Measurements from ENCODE around the gene UBR7.

- no peak for TF ChIP-seq CTCF (conservative IDR thresholded peaks at IDR 0.05; ENCODE audit: low read depth in 2 of 2)
- no peak for TF ChIP-seq EZH2 (IDR thresholded peaks at IDR 0.05; ENCODE audit: low read depth, unreplicated experiment)
- no peak for TF ChIP-seq POLR2AphosphoS5 (IDR thresholded peaks at IDR 0.05; ENCODE audit: low read depth)
- TF ChIP-seq CREB1 (CRISPR knock-in tag; IDR thresholded peaks at IDR 0.05; ENCODE audit: low read depth), result no peak
- TF ChIP-seq, protein P1, sequence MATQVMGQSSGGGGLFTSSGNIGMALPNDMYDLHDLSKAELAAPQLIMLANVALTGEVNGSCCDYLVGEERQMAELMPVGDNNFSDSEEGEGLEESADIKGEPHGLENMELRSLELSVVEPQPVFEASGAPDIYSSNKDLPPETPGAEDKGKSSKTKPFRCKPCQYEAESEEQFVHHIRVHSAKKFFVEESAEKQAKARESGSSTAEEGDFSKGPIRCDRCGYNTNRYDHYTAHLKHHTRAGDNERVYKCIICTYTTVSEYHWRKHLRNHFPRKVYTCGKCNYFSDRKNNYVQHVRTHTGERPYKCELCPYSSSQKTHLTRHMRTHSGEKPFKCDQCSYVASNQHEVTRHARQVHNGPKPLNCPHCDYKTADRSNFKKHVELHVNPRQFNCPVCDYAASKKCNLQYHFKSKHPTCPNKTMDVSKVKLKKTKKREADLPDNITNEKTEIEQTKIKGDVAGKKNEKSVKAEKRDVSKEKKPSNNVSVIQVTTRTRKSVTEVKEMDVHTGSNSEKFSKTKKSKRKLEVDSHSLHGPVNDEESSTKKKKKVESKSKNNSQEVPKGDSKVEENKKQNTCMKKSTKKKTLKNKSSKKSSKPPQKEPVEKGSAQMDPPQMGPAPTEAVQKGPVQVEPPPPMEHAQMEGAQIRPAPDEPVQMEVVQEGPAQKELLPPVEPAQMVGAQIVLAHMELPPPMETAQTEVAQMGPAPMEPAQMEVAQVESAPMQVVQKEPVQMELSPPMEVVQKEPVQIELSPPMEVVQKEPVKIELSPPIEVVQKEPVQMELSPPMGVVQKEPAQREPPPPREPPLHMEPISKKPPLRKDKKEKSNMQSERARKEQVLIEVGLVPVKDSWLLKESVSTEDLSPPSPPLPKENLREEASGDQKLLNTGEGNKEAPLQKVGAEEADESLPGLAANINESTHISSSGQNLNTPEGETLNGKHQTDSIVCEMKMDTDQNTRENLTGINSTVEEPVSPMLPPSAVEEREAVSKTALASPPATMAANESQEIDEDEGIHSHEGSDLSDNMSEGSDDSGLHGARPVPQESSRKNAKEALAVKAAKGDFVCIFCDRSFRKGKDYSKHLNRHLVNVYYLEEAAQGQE (IDR thresholded peaks at IDR 0.05; ENCODE audit: unreplicated experiment), result no peak
- no peak for TF ChIP-seq JUNB (IDR thresholded peaks at IDR 0.05; ENCODE audit: unreplicated experiment)
- TF ChIP-seq EZH2phosphoT487 (IDR thresholded peaks at IDR 0.05; ENCODE audit: unreplicated experiment), result no peak
These were observed 23.5 kb downstream of the UBR7 start for GRCh38 chr14:93230539-93230938.

All from GM23338 (cell line).